ENCODE data around the gene RNF31. TPM values are rescaled to one million over a fixed set of nuclear protein-coding genes. Genes with fewer than 3 reads are reported as not detected.

Gene RNF31
- total and polyA plus RNA-seq, 8 donors = 53.2 to 523 (median 78.7) TPM

DNA sequence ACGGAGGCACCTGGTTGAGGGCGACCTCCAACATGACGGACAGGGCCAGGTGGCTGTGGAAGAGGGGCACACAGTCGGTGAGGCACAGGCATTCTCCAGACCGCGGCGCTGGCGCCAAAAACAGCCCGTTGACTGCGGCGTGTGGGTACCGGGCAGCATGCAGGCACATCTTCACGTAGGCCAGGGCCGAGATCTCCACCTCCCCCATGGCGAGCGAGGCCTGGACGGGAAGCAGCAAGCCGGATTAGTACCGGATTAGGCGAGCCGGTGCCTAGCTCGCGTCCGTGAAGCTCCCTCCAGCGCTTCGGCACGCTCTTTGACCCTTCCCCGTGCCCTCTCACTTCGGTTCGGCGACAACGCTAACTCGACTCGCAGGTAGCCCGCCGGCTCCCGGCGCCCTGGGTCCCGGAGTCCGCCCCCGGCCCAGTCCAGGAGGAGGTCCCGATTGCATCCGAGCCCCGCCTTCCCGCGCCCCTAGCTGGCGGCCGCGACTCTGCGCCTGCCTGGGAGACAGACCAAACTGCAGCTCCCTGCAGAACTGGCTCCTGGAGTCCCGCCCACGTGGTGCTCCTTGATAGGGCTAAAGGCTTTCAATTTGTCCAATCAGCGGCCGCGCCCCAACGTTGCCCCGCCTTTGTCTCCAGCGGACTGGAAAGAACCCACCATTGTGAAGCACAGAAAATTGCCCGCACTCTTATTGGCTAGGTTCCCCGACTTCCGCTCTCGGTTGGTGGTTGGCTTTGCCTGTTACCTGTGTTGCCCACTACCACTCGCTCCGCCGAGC, 6.0 kb upstream of the RNF31 start, which contains the start of gene EMC9:
Gene EMC9, minus strand, starts transcription at position 495 of the 784 bp plus-strand sequence. Its CDS starts 287 bp downstream, at position 208.
- H3K27me3 ChIP-seq = no peaks in the 10 kb centered on the region
- H3K27ac ChIP-seq = peak within 1 kb of the TSS; percentile 89 to 94 (median 92)
- peaks cover 28 to 84% (median 77%) of the 10 kb centered on the region in 4 donors for H3K4me1 ChIP-seq
- H3K4me3 ChIP-seq = peak within 1 kb of the TSS; percentile 71 to 85 (median 76)
- H3K9me3 ChIP-seq = no peaks in the 10 kb centered on the region
- TF ChIP-seq POLR2AphosphoS5 (IDR thresholded peaks at IDR 0.05) (peak; percentile 66 to 84 (median 77)), EP300 (IDR thresholded peaks at IDR 0.05) (no peak), CTCF (IDR thresholded peaks at IDR 0.05) (peak in 5 of 7 experiments; percentile 50 to 72 (median 66)), POLR2A (IDR thresholded peaks at IDR 0.05) (peak in 1 of 4 donors; percentile 30)
- intact Hi-C loops (cut with DNase I; ENCODE audit: low total_unique reads) = no loop called here
- 0 to 1% (median 0%) methylated on average over 30 to 65 of the region's 65 CpGs for WGBS, 5 donors
- peaks cover 28 to 43% (median 37%) of the 10 kb centered on the region in 4 donors for H3K36me3 ChIP-seq
- DNase-seq = peak; percentile 100

- no peak overlapping the region for H3K27ac ChIP-seq
- H3K9me3 ChIP-seq = no peaks in the 10 kb centered on the region
- no peaks in the 10 kb centered on the region for H3K27me3 ChIP-seq
- TF ChIP-seq EP300 (IDR thresholded peaks at IDR 0.05) (no peak), POLR2A (IDR thresholded peaks at IDR 0.05) (no peak), CTCF (IDR thresholded peaks at IDR 0.05) (no peak), POLR2AphosphoS5 (IDR thresholded peaks at IDR 0.05) (no peak)
- WGBS, 5 donors = 77 to 98% (median 90%) methylated on average over 2 of the region's 2 CpGs
- H3K4me3 ChIP-seq = no peak overlapping the region
- H3K36me3 ChIP-seq = peaks cover 12 to 28% (median 25%) of the 10 kb centered on the region in 4 donors
- peaks cover 28 to 70% (median 67%) of the 10 kb centered on the region in 4 donors for H3K4me1 ChIP-seq
- intact Hi-C loops (cut with DNase I; ENCODE audit: low total_unique reads) = no loop called here
- no peak for DNase-seq
Observed at GRCh38 chr14:24143511-24143910, 3.8 kb upstream of the RNF31 start.

DNA sequence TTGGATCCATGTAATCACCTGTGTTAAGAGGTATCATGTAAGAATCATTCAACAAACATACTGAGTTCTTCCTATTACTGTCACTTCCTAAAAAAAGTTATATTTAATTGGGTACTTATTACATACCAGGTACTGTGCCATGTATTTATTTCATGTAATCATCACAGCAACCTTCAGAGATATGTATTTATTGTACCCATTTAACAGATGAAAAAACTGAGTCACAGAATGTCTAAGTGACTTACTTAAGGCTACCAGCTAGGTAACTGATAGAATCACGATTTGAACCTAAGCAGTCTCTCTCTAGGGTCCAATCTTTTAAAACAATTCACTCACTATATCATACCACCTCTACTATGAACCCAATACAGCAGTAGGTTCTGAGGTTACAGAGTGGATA, 2.8 kb upstream of the RNF31 start:
- Histone ChIP-seq H3K36me3 (peaks cover 5 to 28% (median 25%) of the 10 kb centered on the region in 4 donors), H3K27me3 (no peaks in the 10 kb centered on the region), H3K4me1 (peaks cover 31 to 70% (median 67%) of the 10 kb centered on the region in 4 donors), H3K4me3 (no peak overlapping the region), H3K9me3 (no peaks in the 10 kb centered on the region), H3K27ac (peak overlapping the region in 1 of 5 donors; percentile 38)
- DNase-seq = no peak
- intact Hi-C loops (cut with DNase I; ENCODE audit: low total_unique reads) = no loop called here
- TF ChIP-seq CTCF (IDR thresholded peaks at IDR 0.05) = no peak
- no peak for TF ChIP-seq EP300 (IDR thresholded peaks at IDR 0.05)
- TF ChIP-seq POLR2AphosphoS5 (IDR thresholded peaks at IDR 0.05) = no peak
- TF ChIP-seq POLR2A (IDR thresholded peaks at IDR 0.05) = no peak
- 80 to 92% (median 91%) methylated on average over 1 of the region's 1 CpG for WGBS, 5 donors

GRCh38 chr14:24145219-24145618, 2.1 kb upstream of the RNF31 start:
- Histone ChIP-seq H3K27me3 (no peaks in the 10 kb centered on the region), H3K4me1 (peaks cover 31 to 70% (median 63%) of the 10 kb centered on the region in 4 donors), H3K27ac (peak overlapping the region; percentile 91 to 98 (median 97)), H3K4me3 (peak overlapping the region in 2 of 4 donors; percentile 76 to 84), H3K36me3 (peaks cover 5 to 33% (median 30%) of the 10 kb centered on the region in 4 donors), H3K9me3 (no peaks in the 10 kb centered on the region)
- TF ChIP-seq CTCF (IDR thresholded peaks at IDR 0.05) = no peak
- DNase-seq = no peak
- WGBS, 5 donors = 82 to 96% (median 93%) methylated on average over 2 of the region's 2 CpGs
- intact Hi-C loops (cut with DNase I; ENCODE audit: low total_unique reads) = no loop called here
